ENCODE results near the gene GMDS.
A peak's percentile ranks its signal among the peaks of the same experiment; 100 is the strongest.

The GMDS gene

DNA sequence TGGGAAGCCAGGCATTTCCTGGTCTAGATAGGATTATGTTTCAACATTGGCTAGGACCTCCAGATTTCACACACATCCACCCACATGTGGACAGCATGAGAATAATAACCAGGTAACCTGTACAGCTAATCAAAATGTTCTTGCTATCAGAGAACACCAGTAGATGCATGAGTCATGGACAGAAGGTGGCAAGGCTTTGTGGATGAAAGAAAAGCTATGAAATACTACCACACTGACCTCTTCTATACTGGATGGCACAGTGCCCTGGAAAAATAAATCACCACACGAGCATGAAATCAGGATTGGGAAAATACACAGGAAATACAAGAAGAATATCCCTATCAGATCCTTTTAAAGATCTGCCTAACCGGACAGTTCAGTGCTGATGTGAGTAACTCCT, 113.0 kb downstream of the GMDS start:
- no peak for DNase-seq

DNA sequence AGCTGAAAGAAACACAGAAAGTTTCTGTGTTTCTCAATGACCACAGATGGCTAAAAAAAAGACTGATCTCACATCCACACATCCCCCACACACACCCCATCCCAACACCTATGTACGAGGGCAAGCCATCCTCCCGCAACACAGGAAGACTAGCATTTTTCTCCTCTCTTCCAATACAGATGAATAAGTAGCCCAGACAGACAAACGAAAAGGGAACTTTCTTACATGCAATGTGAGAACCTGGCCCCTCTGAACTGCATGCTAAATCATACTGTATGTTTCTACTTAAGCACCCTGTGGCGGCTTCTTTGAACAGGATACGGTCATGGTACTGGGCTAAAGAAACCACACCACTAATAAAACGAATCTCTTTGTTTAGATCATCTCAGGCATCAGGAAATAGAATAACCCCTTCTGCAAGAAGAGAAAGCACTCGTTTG, 116.2 kb downstream of the GMDS start:
- DNase-seq = no peak

DNA sequence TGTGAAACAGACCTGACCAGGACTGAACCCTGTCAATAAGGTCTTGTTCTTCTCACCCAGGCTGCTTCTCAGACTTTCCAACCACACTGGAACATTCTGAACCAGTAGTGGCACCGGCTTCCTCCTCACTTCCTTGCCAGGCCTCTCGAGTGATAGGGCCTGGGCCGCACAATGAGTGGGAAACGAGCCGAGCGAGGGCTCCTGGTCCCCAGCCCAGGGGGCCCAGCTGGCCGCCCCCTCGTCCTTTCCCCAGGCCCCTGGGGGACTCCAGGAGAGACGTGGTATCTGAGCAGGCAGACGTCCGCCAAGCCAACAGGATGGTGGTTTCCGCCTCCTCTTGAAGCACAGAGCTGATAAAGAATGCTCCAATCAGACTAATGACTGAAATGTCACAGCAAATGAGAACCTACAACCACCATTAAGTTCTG, 117.9 kb downstream of the GMDS start:
- no peak for DNase-seq

DNA sequence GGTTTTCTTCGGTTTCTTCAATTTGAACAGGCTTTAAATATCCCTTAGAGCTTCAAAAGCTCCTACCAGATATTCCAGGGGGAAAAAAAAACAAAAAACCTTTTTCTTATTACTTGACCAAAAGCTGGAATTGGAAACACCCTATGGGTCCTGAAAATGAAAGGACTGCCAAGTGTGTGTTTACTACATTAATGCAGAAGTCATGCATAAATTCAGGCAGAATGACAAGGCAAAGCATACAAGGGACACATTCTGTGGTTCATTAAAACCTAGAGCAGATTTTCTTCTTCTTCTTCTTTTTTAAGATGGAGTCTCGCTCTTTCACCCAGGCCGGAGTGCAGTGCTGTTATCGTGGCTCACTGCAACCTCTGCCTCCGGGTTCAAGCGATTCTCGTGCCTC, 119.1 kb downstream of the GMDS start:
- DNase-seq = no peak

DNA sequence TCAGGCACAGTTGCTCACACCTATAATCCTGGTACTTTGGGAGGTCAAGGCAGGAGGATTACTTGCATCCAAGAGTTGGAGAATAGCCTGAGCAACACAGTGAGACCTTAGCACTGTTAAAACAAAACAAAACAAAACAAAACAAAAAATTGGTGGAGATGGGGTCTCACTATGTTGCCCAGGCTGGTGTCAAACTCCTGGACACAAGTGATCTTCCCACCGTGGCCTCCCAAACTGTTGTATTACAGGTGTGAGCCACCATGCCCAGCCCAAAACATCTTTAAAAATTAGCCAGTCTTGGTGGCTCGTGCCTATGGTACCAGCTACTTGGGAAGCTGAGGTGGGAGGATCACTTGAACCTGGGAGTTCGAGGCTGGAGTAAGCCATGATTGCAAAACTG, 120.2 kb downstream of the GMDS start:
- no peak for DNase-seq

DNA sequence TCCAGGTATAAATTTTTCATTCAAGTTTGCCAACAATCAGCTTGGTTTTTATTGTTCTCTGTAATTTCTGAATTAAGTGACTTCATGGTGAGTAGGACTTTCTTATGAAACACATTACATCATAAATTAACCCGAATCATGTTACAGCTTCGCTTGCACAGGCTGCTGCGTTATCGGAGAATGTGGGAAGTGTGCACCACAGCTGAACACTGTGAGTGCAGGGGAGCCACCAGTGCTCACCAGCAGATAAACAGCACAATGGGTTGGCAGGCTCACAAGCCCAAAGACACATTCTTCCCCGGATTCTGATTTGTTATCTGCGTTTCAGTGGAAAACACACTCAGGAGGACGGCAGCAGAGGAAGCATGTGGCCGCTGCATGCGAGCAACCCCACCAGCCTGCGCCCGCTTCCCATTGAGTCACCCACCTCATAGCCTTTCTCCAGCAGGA, 121.1 kb downstream of the GMDS start:
- DNase-seq = no peak

DNA sequence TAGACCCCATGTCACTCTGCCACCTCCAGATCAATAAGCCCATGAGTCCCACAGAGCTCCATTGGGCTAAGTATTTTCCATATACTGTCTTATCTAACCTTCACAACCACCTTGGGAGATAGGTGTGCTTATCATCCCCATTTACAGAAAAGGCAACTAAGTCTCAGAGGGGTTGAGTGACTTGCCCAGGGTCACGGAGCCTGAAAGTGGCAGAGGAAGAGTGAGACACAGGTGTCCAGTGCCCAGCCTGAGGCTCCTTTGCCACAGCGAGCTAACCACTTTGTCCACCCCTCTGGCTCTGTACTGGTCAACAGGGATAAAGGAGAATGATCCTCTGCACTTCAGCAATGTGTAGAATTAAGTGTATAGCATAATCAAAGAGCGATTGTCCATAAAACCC, 124.5 kb downstream of the GMDS start:
- DNase-seq = no peak

DNA sequence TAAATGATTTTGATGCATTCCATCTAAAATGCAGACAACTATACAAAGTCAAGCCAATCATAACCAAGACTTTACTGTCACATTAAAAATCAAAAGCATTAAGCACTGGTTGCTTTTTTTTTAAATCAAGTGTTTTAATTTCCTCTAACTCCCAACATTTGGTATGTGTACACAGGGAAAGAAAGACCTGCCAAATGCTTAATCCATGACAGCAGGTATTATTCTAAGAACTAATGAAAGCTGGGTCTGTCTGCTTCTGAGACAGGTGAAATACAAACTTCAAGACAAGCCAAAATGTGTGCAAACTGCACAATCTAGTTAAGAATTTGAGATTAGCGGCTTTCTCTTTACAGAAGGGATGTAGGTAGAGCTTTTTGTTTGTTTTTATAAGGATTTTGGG, 126.1 kb downstream of the GMDS start:
- DNase-seq = no peak

DNA sequence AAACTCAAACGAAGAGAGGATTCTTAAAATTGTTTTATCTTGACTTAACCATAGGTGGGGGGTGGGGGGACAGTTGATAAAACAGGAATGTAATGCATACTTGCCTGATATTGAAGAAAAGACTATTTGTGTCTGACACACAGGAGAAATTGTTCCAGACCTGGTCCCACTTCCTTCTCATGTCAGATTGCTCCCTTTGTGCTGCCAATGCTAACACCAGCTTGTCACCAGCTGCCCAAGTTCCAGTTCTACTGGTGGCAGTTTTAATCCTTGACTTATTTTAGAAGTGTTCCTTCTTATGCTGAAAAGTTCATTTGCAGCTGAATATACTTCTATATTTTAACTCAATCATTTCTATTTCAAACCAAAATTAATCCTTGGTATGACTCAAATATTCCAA, 127.3 kb downstream of the GMDS start:
- DNase-seq = no peak

DNA sequence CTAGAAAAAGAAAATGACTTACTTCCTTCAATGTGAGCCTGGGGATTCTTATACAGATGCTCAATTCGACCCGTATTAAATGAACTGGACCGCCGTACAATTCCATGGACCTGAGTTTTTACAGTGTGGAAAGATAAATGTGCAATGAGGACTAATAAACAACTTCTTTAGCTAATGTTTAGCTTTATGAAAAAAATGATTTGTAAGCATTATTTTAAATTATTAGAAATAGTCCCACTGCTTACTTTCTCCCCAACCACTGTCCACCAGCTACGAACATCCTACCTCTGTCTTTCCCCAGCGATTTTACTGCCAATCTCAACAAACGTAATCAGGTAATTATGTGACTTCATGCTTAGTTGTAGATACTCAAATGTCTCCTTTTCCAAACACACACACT, 128.0 kb downstream of the GMDS start:
- no peak for DNase-seq

DNA sequence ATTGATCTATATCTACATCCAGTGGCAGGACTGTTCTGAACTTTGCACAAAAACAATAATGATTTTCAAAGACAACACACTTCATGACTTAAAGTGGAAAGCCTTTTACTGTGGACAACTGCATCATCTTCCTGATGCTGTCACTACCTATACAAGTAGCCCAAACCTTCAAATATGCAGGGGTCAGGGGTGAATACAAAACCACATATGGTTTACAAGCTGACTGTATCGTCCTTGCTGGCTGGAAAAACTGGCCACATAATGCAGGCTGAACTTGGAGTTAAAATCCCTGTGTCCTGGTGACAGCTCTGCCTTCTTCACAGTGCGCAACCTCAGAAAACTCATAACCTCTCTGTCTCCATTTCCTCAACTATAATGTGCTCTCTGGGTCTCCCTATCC, 128.9 kb downstream of the GMDS start:
- no peak for DNase-seq

DNA sequence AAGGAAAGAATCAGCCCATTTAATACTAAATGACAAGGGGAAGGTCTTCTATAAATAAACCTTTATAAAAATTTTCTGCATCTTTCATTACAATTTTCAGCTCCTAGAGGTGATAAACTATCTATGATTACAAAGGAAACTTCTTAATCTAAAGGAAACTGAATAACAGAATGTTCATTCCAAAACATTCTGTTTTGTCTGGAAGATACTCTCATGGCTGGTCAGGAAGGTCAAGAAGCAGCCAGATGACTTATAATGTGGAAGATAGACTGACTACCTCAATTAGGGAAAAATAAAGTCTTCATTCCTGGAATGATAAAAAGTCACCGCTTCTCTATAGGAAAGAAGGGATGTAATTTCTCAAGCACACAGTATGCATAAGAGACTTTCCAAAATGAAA, 131.3 kb downstream of the GMDS start:
- DNase-seq = no peak

DNA sequence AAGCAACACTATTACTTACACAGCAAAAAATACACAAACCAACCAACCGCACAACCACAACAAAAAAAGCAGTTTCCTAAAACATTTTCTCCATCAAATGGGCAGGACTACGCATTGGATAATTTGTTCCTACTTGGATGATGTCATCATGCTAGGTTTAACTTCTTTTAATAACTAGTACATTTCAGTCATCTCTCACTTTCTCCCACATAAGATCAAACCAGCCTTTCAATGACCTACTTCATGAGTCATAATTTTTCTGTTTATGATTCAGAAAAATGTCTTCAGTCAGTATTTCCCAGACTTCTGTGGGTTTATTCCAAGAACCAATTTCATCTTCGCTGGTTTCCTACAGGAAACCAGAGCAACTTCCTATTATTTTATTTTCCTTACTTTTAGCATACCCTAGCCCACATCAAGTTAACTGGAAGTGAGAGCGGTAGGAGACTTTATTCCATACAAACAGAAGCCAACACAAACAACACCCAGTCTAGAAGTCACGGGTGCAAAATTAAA, 134.2 kb downstream of the GMDS start:
- no peak for DNase-seq

DNA sequence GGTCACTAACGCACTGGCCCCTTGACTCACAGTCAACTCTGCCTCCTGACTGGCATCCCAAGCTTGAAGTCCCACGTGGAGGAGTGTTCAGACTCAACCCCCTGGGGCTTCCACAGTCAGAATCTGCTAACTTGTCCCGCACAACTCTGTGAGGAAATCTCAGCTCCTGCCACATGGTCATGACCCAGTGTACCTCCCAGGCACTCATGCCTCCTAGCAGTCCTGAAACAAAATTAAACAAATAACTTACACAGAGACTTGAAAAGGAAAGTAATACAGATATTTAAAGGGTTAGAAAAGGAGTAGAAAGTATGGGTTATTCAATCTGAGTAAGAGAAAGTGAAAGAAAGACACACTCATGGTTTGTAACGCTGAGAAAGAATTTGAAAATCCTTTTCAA, 134.9 kb downstream of the GMDS start:
- no peak for DNase-seq

DNA sequence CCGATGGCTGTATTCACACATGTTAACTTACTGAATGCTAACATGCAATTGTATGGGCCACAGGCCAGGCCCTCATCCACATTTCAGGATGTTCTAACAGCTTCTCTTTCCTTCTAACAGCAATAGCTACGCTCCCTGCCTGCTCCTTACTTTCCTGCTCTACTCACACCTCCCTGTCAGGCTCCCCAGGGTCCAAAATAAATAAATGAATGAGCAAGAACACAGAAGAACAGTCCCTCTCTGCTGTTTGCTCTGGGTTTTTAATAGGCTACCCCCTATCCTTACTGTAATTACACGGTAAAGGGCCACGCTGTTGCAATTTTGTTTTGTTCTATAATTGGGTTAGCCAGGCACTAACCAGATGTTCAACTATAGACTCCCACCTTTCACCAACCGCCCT, 135.6 kb downstream of the GMDS start:
- DNase-seq = peak; percentile 75

DNA sequence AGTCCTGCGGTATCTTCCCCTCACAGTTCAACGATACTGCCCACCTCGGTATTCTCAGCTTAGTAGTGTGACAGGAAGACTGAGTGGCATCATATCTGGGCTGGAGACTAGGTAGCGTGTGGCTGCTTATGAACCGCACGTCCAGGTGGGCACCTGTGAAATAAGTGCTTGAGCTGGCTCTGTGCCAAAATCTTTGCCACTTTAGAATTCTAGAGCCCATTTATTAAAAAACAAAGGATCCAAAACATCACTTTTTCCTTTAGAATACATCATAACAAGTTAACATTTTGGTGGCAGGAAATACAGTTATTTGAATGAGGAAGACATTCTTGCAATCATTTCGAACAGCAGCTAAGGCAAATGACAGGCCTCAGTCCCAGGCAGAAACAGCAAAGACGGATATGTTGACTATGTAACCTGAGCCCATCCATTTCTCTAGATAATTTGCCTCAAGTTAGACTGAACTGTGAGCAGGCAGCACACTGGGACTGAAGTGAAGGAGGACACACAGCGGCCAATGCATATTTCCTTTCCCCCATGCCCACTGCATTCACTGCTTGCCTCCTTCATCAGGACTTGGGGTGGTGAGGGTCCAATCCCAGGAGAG, 136.6 kb downstream of the GMDS start:
- peak; percentile 77 for DNase-seq

DNA sequence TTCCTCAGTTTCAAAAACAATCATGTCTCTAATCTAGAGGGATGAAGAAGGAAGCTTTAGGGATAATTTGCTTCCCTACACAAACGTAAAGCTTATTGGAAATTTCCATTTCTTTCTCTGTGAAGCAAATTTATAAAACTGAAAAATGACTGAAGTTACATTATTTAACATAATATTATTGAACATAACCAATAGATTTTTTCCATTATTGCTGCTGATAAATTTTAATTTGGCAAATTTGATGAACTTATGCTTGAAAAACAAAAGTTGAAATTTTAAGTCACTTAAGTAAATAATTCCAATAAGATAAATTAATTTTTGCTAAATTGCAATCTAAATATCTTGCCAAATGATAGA, 140.9 kb downstream of the GMDS start:
- no peak for DNase-seq

DNA sequence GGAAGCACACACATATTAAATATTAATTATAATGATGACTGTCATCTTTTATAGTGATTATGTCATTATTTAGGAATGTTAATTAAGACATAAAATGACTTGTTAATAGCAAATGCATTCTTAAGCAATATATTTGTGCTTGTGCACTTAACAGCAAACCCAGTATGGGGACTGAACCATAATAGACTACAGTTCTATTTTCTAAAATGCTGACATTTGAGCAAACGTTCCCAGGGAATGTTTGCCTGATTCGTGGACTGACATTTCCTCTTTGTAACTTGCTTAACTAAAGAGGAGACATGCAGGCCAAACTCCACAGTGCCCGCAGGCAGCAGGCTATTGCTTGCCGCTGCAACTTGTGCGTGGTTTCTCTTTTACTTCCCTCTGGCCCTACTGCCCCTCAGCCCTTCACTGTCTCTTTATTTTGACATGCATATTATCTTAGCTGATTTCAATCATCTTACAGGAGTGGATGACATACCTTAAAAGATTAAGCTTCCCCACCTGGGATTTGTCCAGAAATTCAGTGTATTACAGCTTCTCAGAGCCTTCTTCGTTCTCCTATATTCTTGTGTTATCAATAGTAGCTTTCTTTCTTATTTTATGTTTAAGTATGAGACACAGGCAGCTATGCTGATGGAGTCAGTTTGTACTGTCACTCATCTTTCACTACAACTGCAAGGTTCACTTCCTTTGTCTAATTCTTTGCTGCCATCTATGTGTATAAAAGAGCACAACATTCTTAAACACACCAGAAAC, 141.5 kb downstream of the GMDS start:
- peak; percentile 50 for DNase-seq

DNA sequence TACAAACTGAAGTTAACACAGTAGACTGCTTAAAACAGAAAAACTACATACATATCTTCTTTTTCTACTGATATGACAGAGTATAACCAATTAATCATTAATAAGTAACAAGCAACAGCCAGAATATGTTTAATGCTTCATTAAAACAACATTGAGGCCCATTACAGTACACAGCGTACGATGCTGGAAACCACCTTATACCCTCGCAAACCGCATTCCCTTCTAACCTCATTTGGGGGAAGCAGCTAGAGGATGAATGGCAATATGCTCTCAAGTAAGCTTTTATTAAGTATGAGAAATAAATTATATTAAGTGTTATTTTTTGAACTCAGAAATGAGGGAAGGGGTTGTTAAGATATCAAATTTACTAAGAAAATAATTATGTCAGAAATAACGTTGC, 142.4 kb downstream of the GMDS start:
- no peak for DNase-seq

DNA sequence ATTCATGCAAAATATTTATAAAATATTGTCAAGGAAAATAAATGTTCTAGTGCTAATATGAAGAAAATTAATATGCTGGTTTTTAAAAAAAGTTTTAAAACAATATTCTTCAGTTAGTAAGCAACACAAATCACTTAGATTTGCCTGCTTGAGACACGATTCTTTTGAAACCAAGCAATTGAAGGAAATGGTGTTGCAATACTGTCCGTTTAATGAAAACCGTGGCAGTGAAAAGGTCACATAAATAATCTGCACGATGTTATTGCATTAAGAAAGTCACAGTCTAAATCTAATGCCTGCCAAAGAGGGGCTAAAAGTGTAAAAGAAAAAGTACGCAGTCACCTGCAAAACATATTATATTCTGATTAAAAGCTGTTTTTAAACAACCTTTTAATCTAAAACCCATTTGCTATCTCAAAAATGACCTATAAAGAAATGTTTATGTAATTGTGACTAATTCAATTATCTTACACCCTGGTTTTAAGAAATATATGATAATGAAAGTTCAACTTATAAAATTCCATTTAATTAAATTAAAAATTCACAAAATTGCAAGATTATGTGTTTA, 143.0 kb downstream of the GMDS start:
- no peak for DNase-seq

DNA sequence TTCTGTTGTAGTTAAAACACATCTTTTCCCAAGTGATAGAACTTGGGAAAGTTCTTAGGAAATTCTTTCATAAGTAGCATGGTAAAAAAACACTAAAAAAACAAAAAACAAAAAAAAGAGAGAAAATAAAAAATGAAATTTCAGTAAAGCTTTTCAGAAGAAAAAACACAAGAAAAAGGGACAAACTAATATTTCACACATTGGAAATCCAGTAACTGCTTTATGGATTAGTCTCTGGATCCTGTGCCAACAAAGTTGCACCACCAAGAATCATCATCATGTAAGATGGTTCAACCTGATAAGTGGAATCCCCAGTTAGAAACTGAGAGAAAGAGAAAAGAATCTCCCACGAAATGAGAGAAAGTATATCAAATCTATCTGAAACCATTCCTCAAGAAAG, 144.2 kb downstream of the GMDS start:
- no peak for DNase-seq

DNA sequence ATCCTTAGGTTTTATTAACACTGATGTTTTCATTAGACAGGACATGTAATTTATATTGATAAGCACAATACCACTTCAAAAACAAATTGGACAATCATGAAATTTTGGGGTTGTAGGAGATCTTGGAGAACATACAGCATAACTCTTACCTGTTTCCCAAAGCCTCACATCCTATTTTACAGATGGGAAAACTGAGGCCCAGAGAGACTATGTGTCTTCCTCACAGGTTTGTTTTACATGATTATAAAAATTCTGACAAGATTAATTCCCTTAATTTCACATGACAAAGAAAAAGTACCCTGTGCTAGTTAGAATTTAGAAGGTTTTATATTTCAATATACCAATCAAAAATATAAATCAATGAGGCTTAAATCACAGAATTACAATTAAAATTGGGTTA, 145.5 kb downstream of the GMDS start:
- no peak for DNase-seq

DNA sequence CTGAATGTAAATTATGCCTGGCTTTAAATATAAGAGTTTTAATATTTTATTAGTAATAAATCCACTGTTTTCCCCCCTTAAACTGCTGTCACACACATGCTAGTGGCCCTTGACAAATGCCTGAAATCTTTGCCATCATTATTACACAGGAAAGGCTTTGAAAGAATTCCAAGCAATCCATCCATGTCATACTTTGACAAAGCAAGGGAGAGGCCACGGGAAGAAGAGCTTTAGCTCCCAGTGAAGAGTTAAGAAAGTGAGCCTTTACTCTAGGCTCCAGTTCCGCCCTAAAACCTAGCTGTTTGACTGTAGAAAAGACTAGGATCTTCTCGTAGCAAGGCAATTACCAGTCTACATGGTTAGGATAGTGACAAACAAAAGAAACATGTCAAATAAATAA, 147.9 kb downstream of the GMDS start:
- no peak for DNase-seq

DNA sequence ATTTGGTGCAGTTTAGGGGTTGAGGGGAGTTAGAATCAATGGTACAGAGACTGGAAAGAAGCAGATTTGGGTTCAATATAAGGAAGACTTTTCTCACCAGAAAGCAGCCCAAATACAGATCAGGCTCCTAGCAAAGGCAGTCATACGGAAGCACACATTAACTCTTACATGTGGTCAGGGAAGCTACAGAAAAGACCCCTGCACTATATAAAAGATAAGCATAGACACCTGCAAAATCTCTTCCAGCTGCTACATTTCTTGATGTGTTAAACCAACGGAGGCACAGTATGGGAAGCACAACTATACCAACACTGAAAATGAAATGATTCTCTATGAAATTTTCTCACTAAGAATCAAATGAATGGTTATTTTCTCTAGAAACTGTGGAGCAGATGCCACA, 150.8 kb downstream of the GMDS start:
- no peak for DNase-seq

Measured in NCI-H1436 treated with DMSO at 0.1 percent for 48 hours (cell line).